Thyroid gland (tissue), 4 donors: ENCODE measurements around the gene SCUBE2.
"Not testable (repeated sequence)": the region's sequence is repeated elsewhere in the genome, so short reads cannot be mapped to it uniquely, and the experiment has no call there.

Experiments
- CTCF ChIP-seq, 6 experiments: fragments of 200-600 bp in 3 of 6; fragments of 450-650 bp in 3 of 6; sonication (generic) in 3 of 6; IDR thresholded peaks; one replicate each; pipeline ENCODE4 v1.5.1; 2016 to 2019; ENCODE audit warnings: antibody characterized with exemption in 6 of 6, mild to moderate bottlenecking in 2 of 6, inconsistent platforms in 1 of 6, moderate library complexity in 1 of 6
- POLR2A ChIP-seq, 2 donors: fragments of 450-650 bp; IDR thresholded peaks; one replicate each; pipeline ENCODE4 v1.6.1; 2017; ENCODE audit warnings: antibody characterized with exemption in 2 of 2, mild to moderate bottlenecking in 2 of 2, moderate library complexity in 1 of 2

- TF ChIP-seq CTCF, POLR2A (IDR thresholded peaks at IDR 0.05): not testable (repeated sequence)
Measured at GRCh38 chr11:8979365-8979764, 112.0 kb downstream of the SCUBE2 start.
